Right renal cortex interstitium (tissue), 3 donors: ENCODE measurements around the gene HIBADH. TPM values are rescaled to one million over a fixed set of nuclear protein-coding genes. Genes with fewer than 3 reads are reported as not detected.
"Not testable (repeated sequence)": the region's sequence is repeated elsewhere in the genome, so short reads cannot be mapped to it uniquely, and the experiment has no call there.

Experiments used
- DNase-seq, 3 donors: peaks; one replicate each; pipeline ENCODE4 v3.0.0-alpha.2; 2013; ENCODE audit warnings: low read depth in 3 of 3, low spot score in 2 of 3
- polyA plus RNA-seq, 3 donors: library from polyadenylated mRNA; unstranded; fragments of 120-200 nt; gene quantifications; one replicate each; pipeline ENCODE4 v1.2.1, GENCODE V29; 2013; ENCODE audit not compliant: insufficient read length in 3 of 3

HIBADH gene
- polyA plus RNA-seq, 3 donors, result 103 to 108 (median 103) TPM

GRCh38 chr7:27515933-27516332 lies 146.8 kb downstream of the HIBADH start:
- no peak for DNase-seq

DNA sequence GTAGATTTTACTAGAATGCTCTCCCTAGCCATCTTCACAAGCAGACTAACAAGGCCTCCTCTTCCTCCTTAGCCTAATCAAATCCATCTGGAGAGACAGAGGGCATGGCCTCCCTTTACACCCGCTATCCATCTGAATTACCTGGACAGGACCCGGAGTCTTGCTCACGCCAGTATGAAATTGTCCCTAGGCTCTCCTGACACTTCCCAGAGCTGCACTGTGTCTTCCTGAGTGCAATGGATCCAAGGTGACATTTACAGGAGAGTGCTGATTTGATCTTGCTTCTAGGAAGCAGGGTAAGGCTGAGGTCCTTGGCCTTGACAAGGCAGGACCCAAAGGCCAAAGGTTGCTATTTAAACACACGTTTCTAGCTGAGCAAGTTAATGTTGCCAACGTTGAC lies 147.8 kb downstream of the HIBADH start:
- no peak for DNase-seq

GRCh38 chr7:27513885-27514284 lies 148.8 kb downstream of the HIBADH start:
- no peak for DNase-seq

- DNase-seq, result not testable (repeated sequence)
Observed at GRCh38 chr7:27511370-27511769, 151.3 kb downstream of the HIBADH start.

- peak in 1 of 3 donors; percentile 30 for DNase-seq
Observed at GRCh38 chr7:27510541-27510940, 152.1 kb downstream of the HIBADH start.

DNA sequence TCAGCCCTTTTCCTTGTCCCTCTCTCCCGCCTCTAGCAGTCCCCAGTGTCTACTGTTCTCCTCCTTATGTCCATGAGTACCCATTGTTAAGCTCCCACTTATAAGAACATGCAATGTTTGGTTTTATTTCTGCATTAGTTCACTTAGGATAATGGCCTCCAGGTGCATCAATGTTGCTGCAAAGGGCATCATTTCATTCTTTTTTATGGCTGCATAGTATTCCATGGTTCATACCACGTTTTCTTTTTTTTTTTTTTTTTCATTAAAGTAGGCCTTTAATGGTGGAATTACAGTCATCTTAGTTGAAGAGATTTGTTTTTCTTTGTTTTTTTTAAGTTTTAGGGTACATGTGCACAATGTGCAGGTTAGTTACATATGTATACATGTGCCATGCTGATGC lies 160.8 kb downstream of the HIBADH start:
- not testable (repeated sequence) for DNase-seq

DNA sequence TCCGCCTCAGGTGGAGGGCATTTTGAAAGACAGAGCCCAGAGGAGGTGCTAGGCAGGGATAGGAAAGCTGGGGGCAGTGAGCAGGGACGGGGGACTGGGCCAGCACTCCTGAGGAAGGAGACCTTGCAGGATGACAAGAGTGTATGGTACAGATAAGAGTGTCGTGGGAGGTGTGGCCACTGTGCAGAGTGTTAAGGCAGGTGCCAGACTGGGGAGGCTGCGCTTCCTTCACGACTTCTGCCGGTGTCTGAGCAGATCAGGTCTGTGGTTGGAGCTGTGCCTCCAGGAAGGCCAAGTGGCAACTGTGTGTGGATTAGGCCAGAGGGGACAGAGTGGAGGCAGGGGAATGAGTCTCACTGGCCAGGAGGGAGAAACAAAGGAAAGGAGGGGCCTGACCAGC lies 161.7 kb downstream of the HIBADH start:
- DNase-seq, result no peak

- no peak for DNase-seq
Observed at GRCh38 chr7:27492224-27492623, 170.5 kb downstream of the HIBADH start.

DNA sequence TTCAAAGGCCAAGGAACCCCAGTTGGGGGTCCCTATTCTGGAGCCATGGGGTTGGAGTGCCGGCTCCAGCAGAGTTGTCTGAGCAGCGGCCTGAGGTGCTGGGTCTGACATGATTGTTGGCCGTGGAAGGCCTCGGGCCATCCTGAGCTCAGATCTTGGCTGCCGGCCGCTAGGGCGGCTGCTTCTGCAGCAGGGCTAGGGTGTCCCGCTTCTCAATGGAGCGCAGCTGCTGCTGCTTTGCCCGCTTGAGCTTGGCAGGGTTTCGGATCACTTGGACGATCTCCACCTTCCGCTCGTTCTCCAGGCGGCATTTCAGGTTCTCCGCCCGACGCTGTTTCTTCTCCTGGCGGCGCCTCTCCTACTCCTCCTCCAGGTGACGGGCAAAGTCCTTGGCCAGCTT lies 171.1 kb downstream of the HIBADH start:
- no peak for DNase-seq

DNA sequence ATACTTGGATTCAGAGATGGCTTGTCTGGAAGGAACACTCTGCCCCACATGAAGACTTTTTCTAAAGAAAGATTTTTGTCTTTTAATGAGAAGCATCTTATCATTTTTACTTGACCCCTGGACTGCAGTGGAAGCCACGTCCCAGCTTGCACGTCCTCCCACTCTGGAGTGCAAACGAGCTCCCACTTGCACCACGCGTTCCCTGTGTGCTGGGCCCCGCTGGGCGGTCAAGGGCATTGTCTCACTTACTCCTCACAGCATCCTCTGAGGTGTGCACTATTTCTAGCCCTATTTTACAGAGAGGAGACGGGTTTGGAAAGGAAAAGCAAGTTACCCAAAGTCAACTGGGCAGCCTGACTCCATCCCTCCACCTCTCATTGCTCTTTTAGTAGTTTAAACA lies 175.2 kb downstream of the HIBADH start:
- DNase-seq, result no peak

DNA sequence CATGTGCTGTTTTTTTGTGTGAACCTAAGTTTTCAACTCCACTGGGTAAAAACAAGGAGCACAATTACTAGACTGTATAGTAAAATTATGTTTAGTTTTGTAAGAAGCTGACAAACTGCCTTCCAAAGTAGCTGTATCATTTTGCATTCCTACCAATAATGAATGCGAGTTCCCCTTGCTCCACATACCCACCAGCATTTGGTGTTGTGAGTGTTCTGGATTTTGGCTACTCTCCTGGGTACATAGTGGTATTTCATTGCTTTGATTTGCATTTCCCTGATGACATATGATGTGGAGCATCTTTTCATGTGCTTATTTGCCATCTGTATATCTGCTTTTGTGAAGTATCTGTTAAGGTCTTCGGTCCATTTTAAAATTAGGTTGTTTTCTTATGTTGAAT lies 178.2 kb downstream of the HIBADH start:
- no peak for DNase-seq

DNA sequence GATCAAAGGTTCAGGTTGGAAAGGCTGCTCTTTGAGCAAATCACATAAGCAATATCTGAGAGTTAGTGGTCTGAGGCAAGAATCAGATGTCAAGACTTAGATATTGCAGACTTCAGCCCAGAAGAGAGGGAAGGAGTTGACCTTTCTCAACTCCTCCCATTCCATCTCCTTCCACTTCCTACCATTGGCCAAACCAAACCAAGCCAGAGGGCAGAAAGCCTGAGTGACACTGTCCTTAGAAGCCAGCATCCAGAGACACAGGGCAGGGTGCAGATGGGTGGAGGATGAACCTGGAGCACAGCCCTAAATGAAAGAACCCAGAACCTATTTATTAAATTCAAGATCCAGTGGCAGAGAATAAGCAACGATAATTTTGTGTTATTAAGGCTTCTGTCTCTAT lies 180.5 kb downstream of the HIBADH start:
- DNase-seq, result no peak

GRCh38 chr7:27478556-27478955 lies 184.1 kb downstream of the HIBADH start:
- DNase-seq, result no peak

DNA sequence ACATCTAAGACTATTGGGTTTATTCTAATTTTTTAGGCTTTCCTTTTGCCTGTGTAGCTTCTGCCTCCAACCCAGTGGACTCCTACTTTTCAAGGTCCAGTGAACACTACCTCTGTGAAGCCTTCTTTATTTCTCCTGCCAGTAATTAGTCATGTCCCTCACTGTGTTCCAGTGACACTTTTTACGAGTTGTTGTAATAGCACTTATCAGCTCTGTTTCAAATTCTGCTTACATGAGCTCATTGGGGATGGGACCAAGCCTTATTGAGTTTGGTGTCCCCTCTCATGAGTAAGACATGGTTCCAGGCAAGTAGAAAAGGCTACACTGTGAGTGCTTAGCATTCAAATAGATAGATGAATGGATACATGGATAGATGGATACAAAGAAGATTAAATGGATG lies 184.6 kb downstream of the HIBADH start:
- peak in 2 of 3 donors; percentile 29 to 45 for DNase-seq

- no peak for DNase-seq
Observed at GRCh38 chr7:27476493-27476892, 186.2 kb downstream of the HIBADH start.

Other genes with a start within 250 kb of the HIBADH start
- gene TAX1BP1, start 77.3 kb upstream of the HIBADH start, polyA plus RNA-seq, result 100 to 1,000 TPM; 139 to 143 (median 143) TPM